Lung (tissue), 12 donors: ENCODE measurements around the gene CD46. TPM values are rescaled to one million over a fixed set of nuclear protein-coding genes. Genes with fewer than 3 reads are reported as not detected.

Experiments
- ATAC-seq: fragments of 200-7000 bp; cut with Tn5 transposase; one replicate; pipeline ENCODE4 v1.9.1; 2020; ENCODE audit warnings: moderate number of reproducible peaks; ENCODE audit not compliant: insufficient read depth, low FRiP score
- DNase-seq, 3 donors: peaks; one replicate each; pipeline ENCODE4 v3.0.0-alpha.2; 2013 to 2017
- H3K27ac ChIP-seq, 2 donors: one replicate each; pipeline ENCODE4 v1.5.1; 2013; ENCODE audit warnings: mild to moderate bottlenecking in 2 of 2, moderate library complexity in 2 of 2, control low read depth in 1 of 2, inconsistent platforms in 1 of 2, low read depth in 1 of 2, low read length in 1 of 2
- H3K27me3 ChIP-seq, 3 donors: one replicate each; pipeline ENCODE4 v1.5.1; 2013; ENCODE audit warnings: low read length in 2 of 3; ENCODE audit not compliant: control insufficient read depth in 3 of 3, insufficient read depth in 3 of 3
- H3K36me3 ChIP-seq, 4 donors: one replicate each; pipeline ENCODE4 v1.5.1; 2013; ENCODE audit warnings: low read length in 4 of 4, mild to moderate bottlenecking in 1 of 4, moderate library complexity in 1 of 4; ENCODE audit not compliant: control insufficient read depth in 4 of 4, insufficient read depth in 4 of 4
- H3K4me1 ChIP-seq, 5 donors: one replicate each; pipeline ENCODE4 v1.5.1; 2013; ENCODE audit warnings: low read length in 5 of 5, mild to moderate bottlenecking in 2 of 5, moderate library complexity in 1 of 5; ENCODE audit not compliant: control insufficient read depth in 5 of 5, insufficient read depth in 5 of 5
- H3K4me3 ChIP-seq: one replicate; pipeline ENCODE4 v1.5.1; 2013; ENCODE audit warnings: mild to moderate bottlenecking, control low read depth, moderate library complexity
- H3K9ac ChIP-seq, 2 donors: one replicate each; pipeline ENCODE4 v1.5.1; 2013; ENCODE audit warnings: low read length in 2 of 2, control low read depth in 1 of 2; ENCODE audit not compliant: insufficient read depth in 1 of 2
- H3K9me3 ChIP-seq, 4 donors: one replicate each; pipeline ENCODE4 v1.5.1; 2013; ENCODE audit warnings: low read length in 3 of 4, mild to moderate bottlenecking in 1 of 4, moderate library complexity in 1 of 4; ENCODE audit not compliant: control insufficient read depth in 4 of 4, insufficient read depth in 3 of 4
- WGBS, 2 donors: extraction: QIAGEN DNeasy Blood & Tissue Kit; methylation state at CpG; one replicate each; pipeline ENCODE4 v1.1.7; 2013; 5-methylcytosine and 5-hydroxymethylcytosine counted together
- polyA plus RNA-seq, 2 donors: library from polyadenylated mRNA; stranded (reverse); fragments of 200-250 nt; gene quantifications; one replicate each; pipeline ENCODE4 v1.2.1, GENCODE V29; 2013
- total RNA-seq, 2 donors: library from RNA; depleted of rRNA in 1 of 2; stranded (reverse); fragments of >200 nt in 1 of 2; gene quantifications; one replicate each; pipeline ENCODE4 v1.2.1, GENCODE V29; 2014 to 2021
- TF ChIP-seq, protein P1 (sequence below): IDR thresholded peaks from 2 replicates; pipeline ENCODE4 v1.5.1; 2012; ENCODE audit warnings: mild to moderate bottlenecking; ENCODE audit errors: control extremely low read depth, extremely low read depth
- donor health status: control.
- donor health status: control.
- donor health status: Bipolar disorder and iron deficiency.
- donor health status: healthy.
- donor health status: DM: yes; HTN: yes; CAD: no.

CD46 gene
- total and polyA plus RNA-seq, 4 donors, result 157 to 420 (median 215) TPM

- H3K4me3 ChIP-seq, result no peak overlapping the region
- H3K27ac ChIP-seq, result peak overlapping the region; percentile 52 to 68
- no peaks in the 10 kb centered on the region for H3K9me3 ChIP-seq
- no peak overlapping the region for H3K9ac ChIP-seq
- H3K36me3 ChIP-seq, result peaks cover 0 to 51% (median 9%) of the 10 kb centered on the region in 4 donors
- ATAC-seq (no peak), DNase-seq (no peak)
- peaks cover 0 to 65% (median 11%) of the 10 kb centered on the region in 5 donors for H3K4me1 ChIP-seq
- TF ChIP-seq, protein P1, sequence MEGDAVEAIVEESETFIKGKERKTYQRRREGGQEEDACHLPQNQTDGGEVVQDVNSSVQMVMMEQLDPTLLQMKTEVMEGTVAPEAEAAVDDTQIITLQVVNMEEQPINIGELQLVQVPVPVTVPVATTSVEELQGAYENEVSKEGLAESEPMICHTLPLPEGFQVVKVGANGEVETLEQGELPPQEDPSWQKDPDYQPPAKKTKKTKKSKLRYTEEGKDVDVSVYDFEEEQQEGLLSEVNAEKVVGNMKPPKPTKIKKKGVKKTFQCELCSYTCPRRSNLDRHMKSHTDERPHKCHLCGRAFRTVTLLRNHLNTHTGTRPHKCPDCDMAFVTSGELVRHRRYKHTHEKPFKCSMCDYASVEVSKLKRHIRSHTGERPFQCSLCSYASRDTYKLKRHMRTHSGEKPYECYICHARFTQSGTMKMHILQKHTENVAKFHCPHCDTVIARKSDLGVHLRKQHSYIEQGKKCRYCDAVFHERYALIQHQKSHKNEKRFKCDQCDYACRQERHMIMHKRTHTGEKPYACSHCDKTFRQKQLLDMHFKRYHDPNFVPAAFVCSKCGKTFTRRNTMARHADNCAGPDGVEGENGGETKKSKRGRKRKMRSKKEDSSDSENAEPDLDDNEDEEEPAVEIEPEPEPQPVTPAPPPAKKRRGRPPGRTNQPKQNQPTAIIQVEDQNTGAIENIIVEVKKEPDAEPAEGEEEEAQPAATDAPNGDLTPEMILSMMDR, result no peak
- 79 to 88% methylated on average over 5 of the region's 5 CpGs for WGBS, 2 donors
- H3K27me3 ChIP-seq, result no peaks in the 10 kb centered on the region
Measured at GRCh38 chr1:207808911-207809555, 57.2 kb downstream of the CD46 start.

- peaks cover 0 to 50% (median 9%) of the 10 kb centered on the region in 4 donors for H3K36me3 ChIP-seq
- H3K9me3 ChIP-seq, result no peaks in the 10 kb centered on the region
- no peak overlapping the region for H3K9ac ChIP-seq
- DNase-seq (no peak), ATAC-seq (no peak)
- H3K27ac ChIP-seq, result peak overlapping the region; percentile 59 to 80
- no peak overlapping the region for H3K4me3 ChIP-seq
- TF ChIP-seq, protein P1, result no peak
- peaks cover 0 to 63% (median 11%) of the 10 kb centered on the region in 5 donors for H3K4me1 ChIP-seq
- 89 to 97% methylated on average over 2 of the region's 2 CpGs for WGBS, 2 donors
- H3K27me3 ChIP-seq, result no peaks in the 10 kb centered on the region
Measured at GRCh38 chr1:207810173-207810572, 58.3 kb downstream of the CD46 start.

- H3K27me3 ChIP-seq, result no peaks in the 10 kb centered on the region
- TF ChIP-seq, protein P1, result no peak
- H3K36me3 ChIP-seq, result peaks cover 0 to 50% (median 12%) of the 10 kb centered on the region in 4 donors
- no peak overlapping the region for H3K9ac ChIP-seq
- peak overlapping the region; percentile 59 to 80 for H3K27ac ChIP-seq
- H3K9me3 ChIP-seq, result no peaks in the 10 kb centered on the region
- no peak for ATAC-seq
- H3K4me1 ChIP-seq, result peaks cover 0 to 64% (median 11%) of the 10 kb centered on the region in 5 donors
- no peak for DNase-seq
- 64 to 69% methylated on average over 9 of the region's 9 CpGs for WGBS, 2 donors
- H3K4me3 ChIP-seq, result no peak overlapping the region
Measured at GRCh38 chr1:207810606-207811295, 58.9 kb downstream of the CD46 start.
